Measurements from ENCODE around the gene ARSB. TPM values are rescaled to one million over a fixed set of nuclear protein-coding genes. Genes with fewer than 3 reads are reported as not detected.

ARSB gene
- total RNA-seq, 2 donors from 2014 or later: 28.1 TPM

- no peak for DNase-seq
Observed at GRCh38 chr5:78890667-78891379, 94.3 kb downstream of the ARSB start.

GRCh38 chr5:78889369-78890140 is 95.6 kb downstream of the ARSB start:
- Histone ChIP-seq H3K9ac (ENCODE audit: extremely low read depth, low read length, poor library complexity, severe bottlenecking) (no peak overlapping the region), H3K4me1 (ENCODE audit: control insufficient read depth, insufficient read depth, low read length) (no peaks in the 10 kb centered on the region), H3K4me3 (ENCODE audit: low read length) (no peak overlapping the region), H3K9me3 (ENCODE audit: control insufficient read depth, low read length) (peaks cover 18% of the 10 kb centered on the region), H3K36me3 (ENCODE audit: control insufficient read depth, insufficient read depth, low read length) (peaks cover 4% of the 10 kb centered on the region), H3K27ac (ENCODE audit: low read depth, low read length) (no peak overlapping the region), H3K27me3 (ENCODE audit: control insufficient read depth, insufficient read depth, low read length, poor library complexity, severe bottlenecking) (no peaks in the 10 kb centered on the region)
- TF ChIP-seq CTCF (conservative IDR thresholded peaks at IDR 0.05): no peak
- Mint-ChIP-seq H3K36me3 (ENCODE audit: low read depth) (peaks cover 6% of the 10 kb centered on the region), H3K27me3 (ENCODE audit: insufficient read depth) (no peaks in the 10 kb centered on the region), H3K27ac (no peak overlapping the region), H3K4me1 (peaks cover 6% of the 10 kb centered on the region), H3K9me3 (no peaks in the 10 kb centered on the region), H3K4me3 (no peak overlapping the region)
- WGBS, 2 experiments (ENCODE audit: insufficient coverage in 1 of 2, insufficient read length in 1 of 2): 89 to 93% methylated on average over 4 to 6 of the region's 6 CpGs
- DNase-seq: no peak

More at GRCh38 chr5:78890667-78891379, 94.3 kb downstream of the ARSB start:
- Mint-ChIP-seq H3K9me3 (no peaks in the 10 kb centered on the region), H3K4me1 (peaks cover 11% of the 10 kb centered on the region), H3K36me3 (ENCODE audit: low read depth) (no peaks in the 10 kb centered on the region), H3K27ac (no peak overlapping the region), H3K4me3 (no peak overlapping the region), H3K27me3 (ENCODE audit: insufficient read depth) (no peaks in the 10 kb centered on the region)
- H3K4me3 ChIP-seq (ENCODE audit: low read length): no peak overlapping the region
- H3K27ac ChIP-seq (ENCODE audit: low read depth, low read length): no peak overlapping the region
- no peak overlapping the region for H3K9ac ChIP-seq (ENCODE audit: extremely low read depth, low read length, poor library complexity, severe bottlenecking)
- H3K36me3 ChIP-seq (ENCODE audit: control insufficient read depth, insufficient read depth, low read length): no peaks in the 10 kb centered on the region
- TF ChIP-seq CTCF (conservative IDR thresholded peaks at IDR 0.05): no peak
- H3K27me3 ChIP-seq (ENCODE audit: control insufficient read depth, insufficient read depth, low read length, poor library complexity, severe bottlenecking): no peaks in the 10 kb centered on the region
- WGBS, 2 experiments (ENCODE audit: insufficient coverage in 1 of 2, insufficient read length in 1 of 2): 91 to 93% methylated on average over 3 of the region's 3 CpGs
- H3K4me1 ChIP-seq (ENCODE audit: control insufficient read depth, insufficient read depth, low read length): no peaks in the 10 kb centered on the region
- H3K9me3 ChIP-seq (ENCODE audit: control insufficient read depth, low read length): peaks cover 9% of the 10 kb centered on the region

DNA sequence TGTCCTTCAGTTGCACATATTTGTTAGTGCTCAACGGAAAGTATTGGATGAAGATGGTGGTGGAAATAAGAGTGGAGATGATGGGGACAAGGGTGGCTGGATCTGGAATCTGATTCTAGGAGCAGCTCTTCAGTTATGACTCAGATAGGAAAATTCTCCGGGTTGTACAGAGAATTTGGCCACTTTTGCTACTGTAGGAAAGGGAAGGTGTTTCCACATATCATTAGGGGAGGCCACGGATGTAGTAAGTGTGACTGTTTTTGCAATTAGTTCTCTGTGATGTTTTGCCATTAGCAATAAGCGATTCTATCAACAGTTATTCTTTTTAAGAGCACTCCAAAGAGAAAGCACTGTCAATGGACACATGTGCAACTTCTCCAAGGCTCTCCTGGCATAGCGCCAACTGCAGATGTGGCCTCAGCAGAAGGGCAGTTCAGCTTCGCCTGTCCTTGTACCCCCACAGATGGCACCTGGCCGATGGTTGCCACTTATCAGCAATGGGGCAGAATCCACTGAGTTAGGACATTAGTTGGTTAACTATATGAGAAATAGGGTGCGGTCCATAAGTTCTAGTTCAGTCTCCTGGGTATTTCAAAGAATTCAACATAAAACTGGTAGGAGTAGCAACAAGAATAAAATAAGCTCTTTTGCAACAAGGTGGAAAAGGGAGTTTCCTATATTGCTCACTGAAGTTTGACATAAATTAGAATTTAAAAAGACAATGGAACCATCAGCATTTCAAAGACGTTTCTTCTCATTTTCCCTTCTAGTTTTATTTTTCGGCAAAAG is 96.3 kb downstream of the ARSB start:
- WGBS, 2 experiments (ENCODE audit: insufficient coverage in 1 of 2, insufficient read length in 1 of 2): 94 to 98% methylated on average over 8 to 10 of the region's 10 CpGs
- H3K4me1 Mint-ChIP-seq: peaks cover 6% of the 10 kb centered on the region
- peaks cover 9% of the 10 kb centered on the region for H3K36me3 Mint-ChIP-seq (ENCODE audit: low read depth)
- H3K27me3 ChIP-seq (ENCODE audit: control insufficient read depth, insufficient read depth, low read length, poor library complexity, severe bottlenecking): no peaks in the 10 kb centered on the region
- peaks cover 18% of the 10 kb centered on the region for H3K9me3 ChIP-seq (ENCODE audit: control insufficient read depth, low read length)
- peaks cover 4% of the 10 kb centered on the region for H3K36me3 ChIP-seq (ENCODE audit: control insufficient read depth, insufficient read depth, low read length)
- no peak overlapping the region for H3K27ac Mint-ChIP-seq
- TF ChIP-seq CTCF (conservative IDR thresholded peaks at IDR 0.05): no peak
- no peak overlapping the region for H3K4me3 ChIP-seq (ENCODE audit: low read length)
- no peak overlapping the region for H3K4me3 Mint-ChIP-seq
- no peak overlapping the region for H3K27ac ChIP-seq (ENCODE audit: low read depth, low read length)
- H3K4me1 ChIP-seq (ENCODE audit: control insufficient read depth, insufficient read depth, low read length): no peaks in the 10 kb centered on the region
- no peaks in the 10 kb centered on the region for H3K27me3 Mint-ChIP-seq (ENCODE audit: insufficient read depth)
- no peak overlapping the region for H3K9ac ChIP-seq (ENCODE audit: extremely low read depth, low read length, poor library complexity, severe bottlenecking)
- H3K9me3 Mint-ChIP-seq: no peaks in the 10 kb centered on the region
- DNase-seq: no peak

All from endodermal cell (in vitro differentiated cells).